NB4 (cell line): ENCODE results near the gene GSTK1.

Experiments
- CTCF ChIP-seq: IDR thresholded peaks from one replicate; pipeline ENCODE4 v1.5.1; 2012; ENCODE audit warnings: low read depth, low read length
- MAX ChIP-seq: IDR thresholded peaks from 2 replicates; pipeline ENCODE4 v1.6.1; 2011; ENCODE audit warnings: low read depth, low read length
- POLR2A ChIP-seq: IDR thresholded peaks from 2 replicates; pipeline ENCODE4 v1.6.1; 2011; ENCODE audit warnings: mild to moderate bottlenecking; ENCODE audit not compliant: insufficient read length; ENCODE audit errors: extremely low read depth

DNA sequence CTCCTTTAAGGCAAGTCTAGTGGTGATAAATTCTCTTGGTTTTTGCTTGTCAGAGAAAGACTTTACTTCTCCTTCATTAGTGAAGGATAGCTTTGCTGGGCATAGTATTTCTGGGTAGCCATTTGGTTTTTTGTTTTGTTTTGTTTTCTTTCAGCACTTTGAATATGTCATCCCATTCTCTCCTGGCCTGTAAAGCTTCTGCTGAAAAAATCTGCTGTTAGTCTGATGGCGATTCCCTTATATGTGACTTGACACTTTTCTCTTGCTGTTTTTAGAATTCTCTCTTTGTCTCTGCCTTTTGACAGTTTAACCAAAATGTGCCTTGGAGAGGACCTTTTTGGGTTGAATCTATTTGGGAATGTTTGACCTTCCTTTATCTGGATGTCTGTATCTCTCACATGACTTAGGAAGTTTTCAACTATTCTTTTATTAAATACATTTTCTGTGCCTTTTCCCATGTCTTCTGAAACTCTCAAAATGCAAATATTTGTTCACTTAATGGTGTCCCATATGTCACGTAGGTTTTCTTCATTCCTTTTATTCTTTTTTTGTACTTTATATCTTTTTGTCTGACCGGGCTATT lies 26.7 kb upstream of the GSTK1 start:
- no peak for TF ChIP-seq CTCF
- no peak for TF ChIP-seq POLR2A
- no peak for TF ChIP-seq MAX
